ENCODE measurements around the gene HOATZ.

DNA sequence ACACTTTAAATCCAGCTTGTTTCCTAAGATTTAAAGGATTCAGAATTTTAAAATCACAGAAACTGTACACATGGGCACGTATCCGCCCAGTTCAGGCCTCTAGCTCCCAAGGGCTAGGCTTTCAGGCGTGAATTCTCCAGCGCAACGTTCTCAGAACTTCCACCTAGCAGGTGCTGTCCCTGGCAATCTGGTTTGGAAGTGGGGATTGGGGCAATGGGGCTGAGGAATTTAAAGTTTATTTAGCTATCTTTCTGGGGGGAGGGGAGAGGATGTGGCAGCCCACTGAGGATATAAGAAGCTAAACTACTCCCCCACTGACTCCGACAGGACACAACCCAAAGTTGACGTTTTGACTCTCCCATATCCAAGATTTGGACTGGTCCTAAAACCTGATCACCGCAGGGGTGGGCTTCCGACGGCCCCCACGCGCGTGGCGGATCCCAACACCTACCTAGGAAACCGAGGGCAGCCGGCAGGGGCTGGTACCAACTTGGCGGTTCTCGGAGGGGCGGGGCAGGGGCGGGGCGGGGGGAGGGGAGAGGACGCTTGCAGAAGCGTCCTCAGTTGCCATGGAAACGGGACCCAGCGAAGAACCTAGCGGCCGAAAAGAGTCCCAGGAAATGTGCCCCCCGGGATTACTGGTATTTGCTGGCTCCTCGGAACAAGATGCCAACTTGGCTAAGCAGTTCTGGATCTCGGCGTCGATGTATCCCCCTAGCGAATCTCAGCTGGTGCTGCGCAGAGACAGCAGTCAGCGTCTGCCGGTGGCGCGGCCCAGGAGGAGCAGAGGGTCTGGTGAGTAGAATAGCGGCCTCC lies at the start of gene HOATZ:
- no peak for TF ChIP-seq CTCF (IDR thresholded peaks at IDR 0.05)
- no peak for TF ChIP-seq POLR2A (IDR thresholded peaks at IDR 0.05)
- no peak for TF ChIP-seq EP300 (IDR thresholded peaks at IDR 0.05)
- no peak for TF ChIP-seq POLR2AphosphoS5 (IDR thresholded peaks at IDR 0.05)
